HCT116 (cell line): ENCODE measurements around the gene KANK3. TPM values are rescaled to one million over a fixed set of nuclear protein-coding genes. Genes with fewer than 3 reads are reported as not detected.
A peak's percentile ranks its signal among the peaks of the same experiment; 100 is the strongest.

Source experiments
- ATAC-seq: fragments of 200-7000 bp; cut with Tn5 transposase; 2 replicates; pipeline ENCODE4 v1.9.1; 2020; ENCODE audit warnings: mild to moderate bottlenecking, moderate library complexity
- BruUV-seq: library from RNA; stranded (reverse); fragments of 400-500 nt; replicated peaks from 2 replicates; lab custom pipeline; 2021; lab: Mats Ljungman, UMichigan
- CTCF ChIA-PET: fragments of 300-600 bp; sonication (Branson Sonifier 250); formaldehyde crosslinking; loops from one replicate; lab custom pipeline; 2021; ENCODE audit warnings: antibody characterized with exemption; lab: Charles Lee
- POLR2A ChIA-PET: fragments of 300-600, 350-600 bp; sonication (Branson Sonifier 250); formaldehyde crosslinking; loops from one replicate; lab custom pipeline; 2021; ENCODE audit warnings: antibody characterized with exemption; lab: Charles Lee
- RAD21 ChIA-PET, 2 experiments: fragments of 300-600 bp; sonication (Branson Sonifier 250); formaldehyde crosslinking; loops; one replicate each; lab custom pipeline; 2023; ENCODE audit warnings: low total read pairs in 2 of 2; ENCODE audit not compliant: uncharacterized antibody in 2 of 2, unreplicated experiment in 2 of 2, low non-redundant PET in 1 of 2; lab: Charles Lee
- DNase-seq: peaks from one replicate; pipeline ENCODE4 v3.0.0-alpha.2; 2010; ENCODE audit warnings: low read depth, low spot score
- H2AFZ ChIP-seq: fragments of 200-600 bp; shearing (Covaris generic), sonication (generic); 2 replicates; pipeline ENCODE4 v1.6.1; 2017; ENCODE audit warnings: low read depth, mixed run types, mixed read lengths, antibody characterized with exemption, low read length; ENCODE audit not compliant: poor library complexity, severe bottlenecking
- H3K27ac ChIP-seq: 2 replicates; pipeline ENCODE4 v1.5.1; 2012; ENCODE audit warnings: low read depth, low read length
- H3K27me3 ChIP-seq: fragments of 200-600 bp; sonication (generic); 2 replicates; pipeline ENCODE4 v1.6.1; 2016; ENCODE audit warnings: mixed run types, low read length, mixed read lengths; ENCODE audit not compliant: insufficient read depth
- H3K36me3 ChIP-seq, 2 experiments: fragments of 200-500 bp in 1 of 2; fragments of 200-600 bp in 1 of 2; sonication (Bioruptor generic) in 1 of 2; sonication (generic) in 1 of 2; 2 replicates each; pipeline versions ENCODE4 v1.5.1 to v1.6.1; 2014 to 2016; ENCODE audit warnings: low read length in 2 of 2, inconsistent platforms in 1 of 2, mixed read lengths in 1 of 2, mixed run types in 1 of 2; ENCODE audit not compliant: insufficient read depth in 2 of 2, control insufficient read depth in 1 of 2
- H3K4me1 ChIP-seq, 2 experiments: fragments of 200-600 bp in 1 of 2; sonication (generic) in 1 of 2; 2 replicates each; pipeline versions ENCODE4 v1.5.1 to v1.6.1; 2012 to 2017; ENCODE audit warnings: low read length in 2 of 2, inconsistent platforms in 1 of 2, mild to moderate bottlenecking in 1 of 2, mixed read lengths in 1 of 2, mixed run types in 1 of 2, moderate library complexity in 1 of 2; ENCODE audit not compliant: insufficient read depth in 2 of 2, control insufficient read depth in 1 of 2
- H3K4me2 ChIP-seq: fragments of 200-600 bp; sonication (generic); 2 replicates; pipeline ENCODE4 v1.6.1; 2017; ENCODE audit warnings: mixed run types, low read length, mixed read lengths
- H3K4me3 ChIP-seq, 2 experiments: fragments of 200-600 bp in 1 of 2; sonication (generic) in 1 of 2; replicated peaks in 1 of 2; 2 replicates each; pipeline ENCODE4 v1.5.1; 2011 to 2016; ENCODE audit warnings: low read length in 2 of 2, control low read depth in 1 of 2, low read depth in 1 of 2, mild to moderate bottlenecking in 1 of 2, mixed read lengths in 1 of 2, mixed run types in 1 of 2
- H3K79me2 ChIP-seq: fragments of 200-600 bp; sonication (generic); 2 replicates; pipeline ENCODE4 v1.6.1; 2017; ENCODE audit warnings: mild to moderate bottlenecking, mixed run types, low read length, moderate library complexity, mixed read lengths; ENCODE audit not compliant: insufficient read depth
- H3K9ac ChIP-seq: fragments of 200-600 bp; sonication (generic); 2 replicates; pipeline ENCODE4 v1.6.1; 2016; ENCODE audit warnings: low read length, mixed read lengths
- H3K9me2 ChIP-seq: fragments of 200-600 bp; sonication (generic), shearing (Covaris generic); 2 replicates; pipeline ENCODE4 v1.6.1; 2017; ENCODE audit warnings: mixed run types, mild to moderate bottlenecking, moderate library complexity; ENCODE audit not compliant: insufficient read depth
- H3K9me3 ChIP-seq, 2 experiments: fragments of 200-500 bp in 1 of 2; fragments of 200-600 bp in 1 of 2; sonication (Bioruptor generic) in 1 of 2; sonication (generic) in 1 of 2; 2 replicates each; pipeline ENCODE4 v1.6.1; 2014 to 2017; ENCODE audit warnings: low read length in 2 of 2, mixed read lengths in 2 of 2, inconsistent platforms in 1 of 2, low read depth in 1 of 2, mild to moderate bottlenecking in 1 of 2, mixed run types in 1 of 2, moderate library complexity in 1 of 2; ENCODE audit not compliant: control insufficient read depth in 1 of 2, insufficient read depth in 1 of 2
- H4K20me1 ChIP-seq: fragments of 200-600 bp; sonication (generic), shearing (Covaris generic); 2 replicates; pipeline ENCODE4 v1.6.1; 2017; ENCODE audit warnings: mixed run types, mild to moderate bottlenecking, moderate library complexity; ENCODE audit not compliant: insufficient read depth
- CEBPB ChIP-seq: IDR thresholded peaks from 2 replicates; pipeline ENCODE4 v1.6.1; 2012; ENCODE audit warnings: low read depth
- ELF1 ChIP-seq: IDR thresholded peaks from 2 replicates; pipeline ENCODE4 v1.6.1; 2012; ENCODE audit warnings: low read depth, borderline replicate concordance
- EZH2 ChIP-seq: fragments of 200-600 bp; sonication (generic); IDR thresholded peaks from 2 replicates; pipeline ENCODE4 v1.6.1; 2017; ENCODE audit warnings: antibody characterized with exemption, mixed run types
- EZH2phosphoT487 ChIP-seq: fragments of 200-600 bp; IDR thresholded peaks from 2 replicates; pipeline ENCODE4 v1.6.1; 2018; ENCODE audit warnings: antibody characterized with exemption, borderline replicate concordance
- FOSL1 ChIP-seq: IDR thresholded peaks from 2 replicates; pipeline ENCODE4 v1.6.1; 2012; ENCODE audit warnings: low read depth
- POLR2A ChIP-seq: IDR thresholded peaks from 2 replicates; pipeline ENCODE4 v1.7.0; 2011; ENCODE audit warnings: borderline replicate concordance; ENCODE audit not compliant: insufficient read depth, insufficient read length; ENCODE audit errors: extremely low read depth
- REST ChIP-seq: IDR thresholded peaks from 2 replicates; pipeline ENCODE4 v1.6.1; 2012; ENCODE audit warnings: low read depth
- SIN3A ChIP-seq: IDR thresholded peaks from 2 replicates; pipeline ENCODE4 v1.6.1; 2012; ENCODE audit warnings: low read depth
- TCF7L2 ChIP-seq: IDR thresholded peaks from 2 replicates; pipeline ENCODE4 v1.7.0; 2011; ENCODE audit warnings: borderline replicate concordance, inconsistent platforms; ENCODE audit not compliant: insufficient read depth, insufficient read length; ENCODE audit errors: extremely low read depth
- YY1 ChIP-seq: IDR thresholded peaks from 2 replicates; pipeline ENCODE4 v1.6.1; 2011; ENCODE audit warnings: low read length, low read depth, moderate library complexity, mild to moderate bottlenecking; ENCODE audit not compliant: insufficient replicate concordance; ENCODE audit errors: extremely low read depth
- intact Hi-C: fragments of 100-400 bp; cut with micrococcal nuclease; formaldehyde crosslinking; loops from 2 replicates; pipeline ENCODE4 v1.10.0; 2022
- total RNA-seq: library from RNA; stranded (reverse); gene quantifications from one replicate; pipeline ENCODE4 v1.2.1, GENCODE V29; 2021; ENCODE audit not compliant: unreplicated experiment

Gene KANK3
- total RNA-seq, 1 experiment from 2014 or later: 21.7 TPM

DNA sequence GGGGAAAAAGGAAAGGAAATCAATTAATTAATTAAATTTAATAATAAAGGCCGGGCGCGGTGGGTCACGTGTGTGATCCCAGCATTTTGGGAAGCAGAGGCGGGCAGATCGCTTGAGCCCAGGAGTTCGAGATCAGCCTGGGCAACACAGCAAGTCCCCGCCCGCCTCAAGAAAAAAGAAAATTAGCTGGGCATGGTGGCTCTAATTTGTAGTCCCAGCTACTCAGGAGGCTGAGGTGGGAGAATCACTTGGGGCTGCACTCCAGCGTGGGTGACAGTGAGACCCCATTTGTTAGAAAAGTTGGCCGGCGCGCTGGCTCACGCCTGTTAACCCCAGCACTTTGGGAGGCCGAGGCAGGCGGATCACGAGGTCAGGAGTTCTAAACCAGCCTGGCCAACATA, 34.2 kb downstream of the KANK3 start:
- no peaks in the 10 kb centered on the region for H3K9me3 ChIP-seq
- peak overlapping the region; percentile 87 for H3K9ac ChIP-seq
- no TSS peak for BruUV-seq
- H3K4me2 ChIP-seq: peak overlapping the region; percentile 94
- intact Hi-C loops: no loop called here
- DNase-seq (no peak), ATAC-seq (no peak)
- ChIA-PET POLR2A (no interaction called here), RAD21 (no interaction called here), CTCF (no interaction called here)
- no peaks in the 10 kb centered on the region for H3K9me2 ChIP-seq
- H3K36me3 ChIP-seq: peaks cover 8 to 17% of the 10 kb centered on the region in 2 experiments; a peak in 3 of 4 replicates
- TF ChIP-seq FOSL1 (no peak), POLR2A (no peak), SIN3A (no peak), EZH2 (no peak), CEBPB (no peak), YY1 (no peak), EZH2phosphoT487 (no peak), REST (no peak), TCF7L2 (no peak), ELF1 (no peak)
- H3K79me2 ChIP-seq: peaks cover 32% of the 10 kb centered on the region
- H3K4me3 ChIP-seq: peak overlapping the region; percentile 76 to 77
- H4K20me1 ChIP-seq: no peaks in the 10 kb centered on the region
- H3K27ac ChIP-seq: peak overlapping the region; percentile 86
- no peaks in the 10 kb centered on the region for H3K27me3 ChIP-seq
- no peak overlapping the region for H2AFZ ChIP-seq
- H3K4me1 ChIP-seq: peaks cover 24 to 63% of the 10 kb centered on the region in 2 experiments
